RWPE1 (cell line): ENCODE data around the gene HMMR.

Source experiments
- CTCF ChIA-PET: fragments of 350-600 bp; sonication (Branson Sonifier 250); formaldehyde crosslinking; extraction: SDS; loops from one replicate; lab custom pipeline; 2021; lab: Yijun Ruan, JAX
- POLR2A ChIA-PET: fragments of 400-600 bp; formaldehyde crosslinking; extraction: SDS; loops from one replicate; lab custom pipeline; 2020; ENCODE audit warnings: antibody characterized with exemption; ENCODE audit not compliant: low non-redundant PET; lab: Yijun Ruan, JAX
- DNase-seq: peaks from one replicate; pipeline ENCODE4 v3.0.0; 2012; ENCODE audit warnings: low spot score
- H3K27ac ChIP-seq: fragments of 450-650 bp; 2 replicates; pipeline ENCODE4 v1.5.1; 2017
- CTCF ChIP-seq: fragments of 450-650 bp; conservative IDR thresholded peaks from 2 replicates; pipeline ENCODE4 v1.5.1; 2017; ENCODE audit warnings: low read depth, mild to moderate bottlenecking

The HMMR gene

GRCh38 chr5:163456029-163456589 lies 4.3 kb upstream of the HMMR start:
- DNase-seq = no peak
- POLR2A ChIA-PET = no interaction called here
- CTCF ChIA-PET = no interaction called here
- no peak for TF ChIP-seq CTCF
- no peak overlapping the region for H3K27ac ChIP-seq

- TF ChIP-seq CTCF = no peak
- ChIA-PET POLR2A (no interaction called here), CTCF (no interaction called here)
- DNase-seq = no peak
- no peak overlapping the region for H3K27ac ChIP-seq
Observed at GRCh38 chr5:163456840-163457239, 3.6 kb upstream of the HMMR start.

GRCh38 chr5:163458778-163459385 lies 1.6 kb upstream of the HMMR start:
- POLR2A ChIA-PET = interaction anchor here (1.7 kb wide), 1 partner anchor 47 kb away, joined by 7 read pairs; the partner anchor contains the start of gene MAT2B
- CTCF ChIA-PET = interaction anchor here (1.4 kb wide), 1 partner anchor 14 kb away, joined by 7 read pairs; no protein-coding TSS in a partner anchor
- TF ChIP-seq CTCF = no peak
- no peak for DNase-seq
- H3K27ac ChIP-seq = peak overlapping the region; percentile 99

- POLR2A ChIA-PET = interaction anchor here (1.3 to 1.7 kb wide), 3 partner anchors 22 to 50 kb away, joined by 3 to 7 read pairs (median 5); partner anchors contain the start of genes CCNG1 and MAT2B
- TF ChIP-seq CTCF = no peak
- CTCF ChIA-PET = interaction anchor here (1.4 kb wide), 1 partner anchor 14 kb away, joined by 7 read pairs; no protein-coding TSS in a partner anchor
- peak overlapping the region; percentile 99 for H3K27ac ChIP-seq
- no peak for DNase-seq
Observed at GRCh38 chr5:163459462-163459818, 992 bp upstream of the HMMR start.

- POLR2A ChIA-PET = interaction anchor here (1.1 to 1.7 kb wide), 4 partner anchors 22 to 49 kb away, joined by 3 to 7 read pairs (median 6); partner anchors contain the start of genes CCNG1 and MAT2B
- CTCF ChIA-PET = interaction anchor here (0.5 to 2.4 kb wide), 3 partner anchors 11 to 48 kb away, joined by 3 to 7 read pairs (median 7); no protein-coding TSS in a partner anchor
- peak; percentile 34 for TF ChIP-seq CTCF
- DNase-seq = peak; percentile 99
- H3K27ac ChIP-seq = peak within 1 kb of the TSS; percentile 99
Observed at GRCh38 chr5:163459819-163460561, 442 bp upstream of the HMMR start, which contains the start of gene NUDCD2. Gene NUDCD2, minus strand, starts transcription at chr5:163460102. Its CDS starts 52 bp downstream, at chr5:163460050.

GRCh38 chr5:163463063-163463435 lies 2.6 kb downstream of the HMMR start:
- peak overlapping the region; percentile 85; the same call in 1 of the 2 replicates for H3K27ac ChIP-seq
- CTCF ChIA-PET = interaction anchor here (1.4 kb wide), 1 partner anchor 40 kb away, joined by 5 read pairs; no protein-coding TSS in a partner anchor
- no peak for DNase-seq
- TF ChIP-seq CTCF = no peak
- POLR2A ChIA-PET = interaction anchor here (0.7 kb wide), 1 partner anchor 81 kb away, joined by 5 read pairs; no protein-coding TSS in a partner anchor
